GM12891 (cell line): ENCODE results near the gene MYH14.

Source experiments
- PAX5 ChIP-seq: IDR thresholded peaks from 2 replicates; pipeline ENCODE4 v1.6.1; 2011; ENCODE audit warnings: low read length, moderate library complexity, mild to moderate bottlenecking; ENCODE audit not compliant: insufficient read depth, severe bottlenecking
- POLR2A ChIP-seq: IDR thresholded peaks from 2 replicates; pipeline ENCODE4 v1.6.1; 2011; ENCODE audit warnings: low read depth, low read length, control low read depth
- POLR2AphosphoS5 ChIP-seq: IDR thresholded peaks from 2 replicates; pipeline ENCODE4 v1.6.1; 2011; ENCODE audit warnings: low read depth, low read length, control low read depth
- POU2F2 ChIP-seq: IDR thresholded peaks from 2 replicates; pipeline ENCODE4 v1.6.1; 2011; ENCODE audit warnings: low read depth, mild to moderate bottlenecking, control low read depth, low read length, moderate library complexity
- TAF1 ChIP-seq: IDR thresholded peaks from 2 replicates; pipeline ENCODE4 v1.6.1; 2011; ENCODE audit warnings: low read depth, low read length, control low read depth

- TF ChIP-seq TAF1 (no peak), POLR2A (no peak), POLR2AphosphoS5 (no peak), POU2F2 (no peak), PAX5 (no peak)
Observed at GRCh38 chr19:50359328-50359818, 156.0 kb downstream of the MYH14 start.
